Measurements from ENCODE around the gene PLD3. TPM values are rescaled to one million over a fixed set of nuclear protein-coding genes. Genes with fewer than 3 reads are reported as not detected.

Gene PLD3
- total RNA-seq, 4 donors from 2014 or later: 237 to 302 (median 266) TPM

- Histone ChIP-seq H3K27me3 (no peaks in the 10 kb centered on the region), H3K4me1 (peaks cover 0 to 11% (median 0%) of the 10 kb centered on the region in 3 donors), H3K27ac (no peak overlapping the region), H3K9me3 (no peaks in the 10 kb centered on the region), H3K4me3 (no peak overlapping the region), H3K36me3 (peaks cover 0 to 99% of the 10 kb centered on the region in 2 donors)
- WGBS, 2 donors (ENCODE audit: low coverage in 1 of 2): 70 to 83% methylated on average over 2 to 3 of the region's 7 CpGs
- no peak for TF ChIP-seq POLR2A (IDR thresholded peaks at IDR 0.05)
- no peak for TF ChIP-seq EP300 (IDR thresholded peaks at IDR 0.05)
- TF ChIP-seq, protein P1, sequence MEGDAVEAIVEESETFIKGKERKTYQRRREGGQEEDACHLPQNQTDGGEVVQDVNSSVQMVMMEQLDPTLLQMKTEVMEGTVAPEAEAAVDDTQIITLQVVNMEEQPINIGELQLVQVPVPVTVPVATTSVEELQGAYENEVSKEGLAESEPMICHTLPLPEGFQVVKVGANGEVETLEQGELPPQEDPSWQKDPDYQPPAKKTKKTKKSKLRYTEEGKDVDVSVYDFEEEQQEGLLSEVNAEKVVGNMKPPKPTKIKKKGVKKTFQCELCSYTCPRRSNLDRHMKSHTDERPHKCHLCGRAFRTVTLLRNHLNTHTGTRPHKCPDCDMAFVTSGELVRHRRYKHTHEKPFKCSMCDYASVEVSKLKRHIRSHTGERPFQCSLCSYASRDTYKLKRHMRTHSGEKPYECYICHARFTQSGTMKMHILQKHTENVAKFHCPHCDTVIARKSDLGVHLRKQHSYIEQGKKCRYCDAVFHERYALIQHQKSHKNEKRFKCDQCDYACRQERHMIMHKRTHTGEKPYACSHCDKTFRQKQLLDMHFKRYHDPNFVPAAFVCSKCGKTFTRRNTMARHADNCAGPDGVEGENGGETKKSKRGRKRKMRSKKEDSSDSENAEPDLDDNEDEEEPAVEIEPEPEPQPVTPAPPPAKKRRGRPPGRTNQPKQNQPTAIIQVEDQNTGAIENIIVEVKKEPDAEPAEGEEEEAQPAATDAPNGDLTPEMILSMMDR (IDR thresholded peaks at IDR 0.05): no peak
- no peak for TF ChIP-seq POLR2AphosphoS5 (IDR thresholded peaks at IDR 0.05)
- ATAC-seq: no peak
Observed at GRCh38 chr19:40370997-40371801, 22.7 kb downstream of the PLD3 start.

GRCh38 chr19:40371802-40372122, 23.3 kb downstream of the PLD3 start:
- peaks cover 0 to 99% of the 10 kb centered on the region in 2 donors for H3K36me3 ChIP-seq
- 91% methylated on average over 3 of the region's 5 CpGs; no CpG with 5 or more reads in 1 of the 2 donors for WGBS, 2 donors (ENCODE audit: low coverage in 1 of 2)

GRCh38 chr19:40374084-40374483, 25.6 kb downstream of the PLD3 start:
- peaks cover 0 to 98% of the 10 kb centered on the region in 2 donors for H3K36me3 ChIP-seq
- no peaks in the 10 kb centered on the region for H3K4me1 ChIP-seq
- H3K27ac ChIP-seq: no peak overlapping the region
- no peaks in the 10 kb centered on the region for H3K9me3 ChIP-seq
- no peak for TF ChIP-seq POLR2A (IDR thresholded peaks at IDR 0.05)
- TF ChIP-seq EP300 (IDR thresholded peaks at IDR 0.05): no peak
- no peak for TF ChIP-seq POLR2AphosphoS5 (IDR thresholded peaks at IDR 0.05)
- TF ChIP-seq, protein P1 (IDR thresholded peaks at IDR 0.05): no peak
- no peak overlapping the region for H3K4me3 ChIP-seq
- no peak for ATAC-seq
- WGBS, 2 donors (ENCODE audit: low coverage in 1 of 2): 94% methylated on average over 2 of the region's 7 CpGs; no CpG with 5 or more reads in 1 of the 2 donors
- H3K27me3 ChIP-seq: no peaks in the 10 kb centered on the region

More at GRCh38 chr19:40371802-40372122, 23.3 kb downstream of the PLD3 start:
- H3K4me1 ChIP-seq: peaks cover 0 to 5% (median 0%) of the 10 kb centered on the region in 3 donors
- no peak for ATAC-seq
- no peak overlapping the region for H3K27ac ChIP-seq
- TF ChIP-seq, protein P1 (IDR thresholded peaks at IDR 0.05): no peak
- no peak for TF ChIP-seq POLR2AphosphoS5 (IDR thresholded peaks at IDR 0.05)
- TF ChIP-seq EP300 (IDR thresholded peaks at IDR 0.05): no peak
- TF ChIP-seq POLR2A (IDR thresholded peaks at IDR 0.05): no peak
- no peaks in the 10 kb centered on the region for H3K9me3 ChIP-seq
- no peaks in the 10 kb centered on the region for H3K27me3 ChIP-seq
- no peak overlapping the region for H3K4me3 ChIP-seq

- H3K27me3 ChIP-seq: no peaks in the 10 kb centered on the region
- H3K36me3 ChIP-seq: peaks cover 0 to 95% of the 10 kb centered on the region in 2 donors
- no peak for ATAC-seq
- H3K9me3 ChIP-seq: no peaks in the 10 kb centered on the region
- H3K4me3 ChIP-seq: no peak overlapping the region
- H3K27ac ChIP-seq: no peak overlapping the region
- TF ChIP-seq POLR2AphosphoS5 (IDR thresholded peaks at IDR 0.05): no peak
- TF ChIP-seq, protein P1 (IDR thresholded peaks at IDR 0.05): no peak
- TF ChIP-seq POLR2A (IDR thresholded peaks at IDR 0.05): no peak
- no peak for TF ChIP-seq EP300 (IDR thresholded peaks at IDR 0.05)
- 88% methylated on average over 1 of the region's 17 CpGs; no CpG with 5 or more reads in 1 of the 2 donors for WGBS, 2 donors (ENCODE audit: low coverage in 1 of 2)
- H3K4me1 ChIP-seq: no peaks in the 10 kb centered on the region
Observed at GRCh38 chr19:40376286-40376862, 27.9 kb downstream of the PLD3 start.
